GM18508 (cell line): Measurements from ENCODE around the gene HBM.
"Not testable (repeated sequence)": the region's sequence is repeated elsewhere in the genome, so short reads cannot be mapped to it uniquely, and the experiment has no call there.

Source experiments
- ATAC-seq: cut with Tn5 transposase; IDR thresholded peaks from one replicate; pipeline ENCODE4 v1.9.1; 2021; ENCODE audit warnings: moderate number of reproducible peaks; ENCODE audit not compliant: insufficient read depth, unreplicated experiment

The HBM gene, protein sequence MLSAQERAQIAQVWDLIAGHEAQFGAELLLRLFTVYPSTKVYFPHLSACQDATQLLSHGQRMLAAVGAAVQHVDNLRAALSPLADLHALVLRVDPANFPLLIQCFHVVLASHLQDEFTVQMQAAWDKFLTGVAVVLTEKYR

DNA sequence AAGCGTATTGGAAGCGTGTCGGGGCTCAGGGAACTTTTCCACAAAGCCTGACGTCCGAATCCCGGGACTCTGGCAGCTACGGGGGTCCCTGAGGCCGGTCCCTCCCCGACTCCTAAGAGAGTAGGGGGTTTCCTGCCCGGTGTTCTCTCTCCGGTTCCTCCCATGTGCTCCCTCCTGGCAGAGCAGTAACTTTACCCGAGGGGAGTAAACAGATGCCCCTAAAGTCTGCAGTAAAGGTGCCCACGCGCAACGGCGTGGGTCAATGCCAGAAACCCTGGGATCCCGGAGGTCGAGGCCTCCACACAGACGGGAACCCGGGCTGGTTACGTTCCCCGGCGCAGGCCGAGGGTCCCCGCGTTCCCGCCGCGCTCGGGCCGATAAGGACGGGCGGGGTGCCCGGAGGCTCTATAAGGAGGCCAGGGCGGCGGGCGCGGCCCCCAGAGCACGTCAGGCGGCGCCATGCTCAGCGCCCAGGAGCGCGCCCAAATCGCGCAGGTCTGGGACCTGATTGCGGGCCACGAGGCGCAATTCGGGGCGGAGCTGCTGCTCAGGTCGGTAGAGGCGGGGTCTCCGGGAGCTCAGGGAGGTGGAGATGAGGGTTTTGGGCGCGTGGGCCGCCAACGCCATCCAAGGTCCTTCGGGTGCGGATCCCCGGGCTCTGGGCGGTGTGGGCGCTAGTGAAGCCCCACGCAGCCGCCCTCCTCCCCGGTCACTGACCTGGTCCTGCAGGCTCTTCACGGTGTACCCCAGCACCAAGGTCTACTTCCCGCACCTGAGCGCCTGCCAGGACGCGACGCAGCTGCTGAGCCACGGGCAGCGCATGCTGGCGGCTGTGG, at the start of gene HBM:
TSS of gene HBM (plus strand) at position 440 of the 836 bp plus-strand sequence. CDS start at position 460, 20 bp downstream.
- ATAC-seq: no peak

- no peak for ATAC-seq
These were observed 49.8 kb upstream of the HBM start for GRCh38 chr16:116015-116414.

GRCh38 chr16:117379-118365, 48.1 kb upstream of the HBM start:
- ATAC-seq: no peak

DNA sequence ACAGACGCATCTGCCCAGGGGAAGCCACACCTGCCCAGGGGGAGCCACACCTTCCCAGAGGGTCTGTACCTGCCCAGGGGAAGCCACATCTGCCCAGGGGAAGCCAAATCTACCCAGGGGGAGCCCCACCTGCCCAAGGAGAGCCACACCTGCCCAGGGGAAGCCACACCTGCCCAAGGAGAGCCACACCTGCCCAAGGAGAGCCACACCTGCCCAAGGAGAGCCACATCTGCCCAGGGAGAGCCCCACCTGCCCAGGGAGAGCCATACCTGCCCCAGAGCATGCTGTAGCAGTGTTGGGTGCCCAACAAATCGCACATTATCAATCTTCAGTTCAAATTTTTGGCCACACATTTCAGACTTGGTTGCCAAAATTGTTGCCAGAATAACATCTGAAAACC, 46.9 kb upstream of the HBM start:
- no peak for ATAC-seq

GRCh38 chr16:119295-119694, 46.5 kb upstream of the HBM start:
- no peak for ATAC-seq

- no peak for ATAC-seq
These were observed 45.8 kb upstream of the HBM start for GRCh38 chr16:119835-120491.

DNA sequence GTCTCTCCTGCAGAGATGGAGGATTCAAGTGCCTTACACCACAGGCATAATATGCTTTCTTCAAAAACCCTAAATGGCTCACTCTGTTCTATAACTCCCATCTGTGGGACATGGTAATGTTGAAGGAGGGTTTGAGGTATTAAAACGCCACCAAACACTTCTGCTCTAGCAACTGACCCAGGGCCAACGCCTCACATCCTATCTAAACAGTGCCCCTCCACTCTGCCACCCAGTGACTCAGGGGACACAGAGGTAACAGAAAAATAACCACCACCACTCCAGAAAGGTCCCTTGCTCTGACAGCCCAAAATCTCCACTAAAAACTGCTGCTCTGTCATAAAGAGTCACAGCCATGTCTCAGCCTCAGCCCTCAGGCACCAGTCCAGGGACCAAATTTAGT, 45.0 kb upstream of the HBM start:
- ATAC-seq: no peak

DNA sequence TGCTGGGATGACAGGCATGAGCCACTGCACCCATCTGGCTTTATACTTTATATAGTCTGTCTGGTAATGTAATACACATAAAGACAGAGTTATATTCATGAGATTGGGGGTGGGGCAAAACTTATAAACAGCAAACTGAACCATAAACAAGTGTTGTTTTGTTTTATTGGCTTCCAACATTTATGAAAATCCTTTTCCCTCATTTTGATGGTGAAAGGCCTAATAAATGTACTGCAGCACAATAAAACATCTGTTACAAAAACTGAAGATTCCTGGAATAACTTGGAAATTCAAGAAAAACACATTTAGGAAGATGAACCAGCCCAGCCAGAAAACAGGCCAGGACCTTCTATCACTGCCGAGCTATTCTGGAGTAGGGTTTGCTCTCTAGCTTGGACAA, 43.4 kb upstream of the HBM start:
- no peak for ATAC-seq

- ATAC-seq: not testable (repeated sequence)
These were observed 42.0 kb upstream of the HBM start for GRCh38 chr16:123558-124350.

- no peak for ATAC-seq
These were observed 40.8 kb upstream of the HBM start for GRCh38 chr16:125011-125410.

DNA sequence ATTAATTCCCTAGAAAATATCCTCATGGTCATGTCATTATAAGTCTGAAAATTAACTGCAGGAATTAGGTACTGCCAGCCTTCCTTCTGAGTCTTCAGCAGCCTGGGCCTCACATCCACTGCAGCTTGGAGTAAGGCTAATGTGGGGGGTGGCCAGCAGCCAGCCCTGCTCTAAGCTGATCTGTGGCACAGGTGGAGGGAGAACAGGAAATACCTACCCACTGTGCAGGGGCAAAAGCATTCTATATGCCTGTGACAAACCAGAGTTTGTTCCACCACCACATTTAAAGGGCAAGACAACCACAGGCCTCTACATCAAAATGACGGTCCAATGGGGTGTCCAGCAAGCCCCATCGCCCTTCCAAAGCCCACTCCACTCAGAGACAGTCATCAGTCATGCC, 36.7 kb upstream of the HBM start:
- no peak for ATAC-seq

DNA sequence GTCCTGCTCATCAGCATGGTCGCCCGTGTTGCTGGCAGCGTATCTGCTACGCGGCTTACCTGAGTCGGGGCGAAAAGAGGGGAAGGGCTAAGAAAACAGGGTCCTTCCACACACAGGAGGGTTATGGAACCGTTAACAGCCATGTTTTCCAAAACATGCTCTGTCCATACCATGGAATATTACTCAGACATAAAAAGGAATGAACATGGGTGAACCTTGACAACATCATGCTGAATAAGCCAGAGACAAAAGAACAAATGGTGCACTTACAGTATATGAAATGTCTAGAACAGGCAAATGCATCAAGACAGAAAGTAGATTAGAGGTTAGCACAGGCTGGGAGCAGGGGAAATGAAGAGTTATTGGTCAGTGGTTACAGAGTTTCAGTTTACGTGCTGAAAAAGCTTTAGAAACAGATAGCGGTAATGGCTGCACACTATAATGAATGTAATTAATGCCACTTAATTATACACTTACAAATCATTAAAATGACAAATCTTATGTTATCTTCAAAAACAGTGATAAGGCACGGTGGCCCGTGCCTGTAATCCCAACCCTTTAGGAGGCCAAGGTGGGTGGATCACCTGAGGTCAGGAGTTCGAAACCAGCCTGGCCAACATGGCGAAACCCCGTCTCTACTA, 35.1 kb upstream of the HBM start:
- no peak for ATAC-seq

- no peak for ATAC-seq
These were observed 33.7 kb upstream of the HBM start for GRCh38 chr16:132120-132519.

DNA sequence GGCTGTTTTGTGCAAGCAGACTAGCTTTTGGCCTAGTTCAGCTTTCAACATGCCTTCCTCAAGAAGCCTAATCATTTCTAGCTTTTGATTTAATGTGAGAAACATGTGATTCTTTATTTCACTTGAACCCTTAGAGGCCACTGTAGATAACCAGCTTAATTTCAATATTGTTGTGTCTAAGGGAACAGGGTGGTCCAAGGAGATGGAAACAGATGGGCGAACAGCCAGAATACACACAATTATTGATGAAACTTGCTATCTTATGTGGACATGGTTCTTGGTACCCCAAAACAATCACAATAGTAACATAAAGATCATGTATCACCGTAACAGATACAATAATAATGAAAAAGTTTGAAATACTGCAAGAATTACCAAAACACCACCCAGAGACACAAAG, 32.1 kb upstream of the HBM start:
- ATAC-seq: no peak

DNA sequence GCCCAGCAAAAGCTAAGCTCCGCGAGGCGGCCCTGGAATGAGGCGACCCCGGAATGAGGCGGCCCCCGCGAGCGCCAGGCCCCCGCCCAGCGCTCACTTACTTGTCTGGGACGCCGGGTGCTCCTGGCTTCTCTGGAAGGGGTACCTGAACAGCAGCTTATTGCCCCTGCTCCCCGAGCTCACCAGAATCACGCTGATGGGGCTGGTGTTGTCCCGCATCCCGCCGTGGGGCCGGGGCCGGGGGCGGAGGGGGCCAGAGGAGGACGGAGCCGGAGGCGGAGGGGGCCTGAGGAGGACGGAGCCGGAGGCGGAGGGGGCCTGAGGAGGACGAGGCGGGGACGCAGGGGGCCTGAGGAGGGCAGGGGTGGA, 27.7 kb upstream of the HBM start:
- no peak for ATAC-seq

DNA sequence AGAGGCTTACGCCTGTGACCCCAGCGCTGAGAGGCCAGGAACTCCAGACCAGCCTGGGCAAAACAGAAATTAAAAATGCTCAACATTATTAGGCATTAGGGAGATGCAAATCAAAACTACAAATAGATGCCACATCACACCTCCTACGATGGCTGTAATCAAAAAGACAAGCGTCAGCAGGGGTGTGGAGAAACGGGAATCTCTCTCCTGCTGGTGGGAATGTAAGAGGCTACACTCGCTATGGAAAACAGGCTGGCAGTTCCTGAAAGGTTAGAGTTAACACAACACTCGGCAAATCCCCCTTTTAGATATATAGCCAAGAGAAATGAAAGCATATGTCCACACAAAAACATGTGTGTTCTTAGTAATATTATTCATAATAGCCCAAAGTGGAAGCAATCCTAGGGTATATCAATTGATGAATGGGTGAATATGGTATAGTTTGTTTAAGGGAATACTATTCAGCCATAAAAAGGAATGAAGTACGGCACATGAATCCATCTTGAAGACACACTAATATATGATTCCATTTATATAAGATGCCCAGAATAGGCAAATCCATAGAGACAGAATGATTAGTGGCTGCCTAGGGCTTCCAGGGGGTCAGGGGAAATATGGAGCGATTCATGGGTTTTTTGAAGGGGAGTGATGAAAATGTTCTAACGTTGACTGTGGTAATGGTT, 25.5 kb upstream of the HBM start:
- ATAC-seq: no peak

DNA sequence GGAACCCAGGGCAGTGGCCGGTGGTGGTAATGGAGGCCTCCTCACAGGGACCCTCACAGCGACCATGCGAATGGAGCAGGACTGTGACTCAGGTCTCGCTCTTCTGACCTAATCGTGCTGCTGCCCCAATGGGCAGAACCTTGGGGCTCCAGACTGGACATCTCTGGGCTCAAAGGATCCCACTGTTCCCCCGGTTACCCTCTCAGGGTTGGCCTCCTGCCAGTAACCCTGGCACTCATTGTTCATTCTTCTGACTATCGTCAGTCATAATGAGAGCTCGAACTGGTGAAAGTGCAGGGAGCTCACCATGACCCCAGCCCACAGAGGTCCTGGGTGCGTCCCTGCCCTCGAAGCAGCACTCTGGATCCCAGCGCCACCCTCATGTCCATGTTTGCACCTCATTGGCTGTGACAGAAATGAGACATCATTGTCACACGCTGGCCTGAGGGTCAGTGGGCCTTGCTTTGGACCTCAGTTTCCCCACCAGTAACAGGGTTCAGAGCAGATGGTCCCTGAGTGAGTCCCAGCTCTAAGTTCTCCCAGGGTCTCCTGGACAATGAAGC, 23.3 kb upstream of the HBM start:
- ATAC-seq: no peak

GRCh38 chr16:143047-143446, 22.7 kb upstream of the HBM start:
- no peak for ATAC-seq
